ENCODE results near the gene TMEM31.

TMEM31 gene

DNA sequence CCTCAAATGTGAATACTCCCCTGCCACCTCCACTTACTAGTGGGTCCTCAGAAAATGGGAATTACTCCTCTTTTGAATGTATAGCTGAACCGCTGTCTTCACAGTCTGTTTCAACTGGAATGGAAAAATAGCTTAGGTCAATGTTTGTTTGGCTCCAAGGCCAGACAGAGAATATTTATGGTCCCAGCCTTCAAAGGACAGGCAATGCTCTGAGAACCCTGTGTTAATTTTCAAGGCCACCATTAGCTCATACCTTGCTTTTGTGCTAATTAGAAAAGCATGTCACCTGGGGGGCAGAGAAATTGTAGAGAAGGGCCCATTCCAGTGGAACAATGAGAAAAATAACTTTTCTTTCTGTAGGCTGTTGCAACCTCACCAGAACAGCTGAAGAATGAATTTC lies 19.6 kb upstream of the TMEM31 start:
- POLR2A ChIA-PET = no interaction called here
- TF ChIP-seq ZNF223 (tag by site-specific recombination; IDR thresholded peaks at IDR 0.05) = no peak
- no peak for TF ChIP-seq ZFP37 (tag by site-specific recombination; IDR thresholded peaks at IDR 0.05)
- no peak for TF ChIP-seq ZNF266 (tag by site-specific recombination; IDR thresholded peaks at IDR 0.05; ENCODE audit: low read depth)
- no peak for TF ChIP-seq ZNF155 (tag by site-specific recombination; IDR thresholded peaks at IDR 0.05)
- no peak for TF ChIP-seq ZNF514 (tag by site-specific recombination; IDR thresholded peaks at IDR 0.05)
- TF ChIP-seq GLIS2 (tag by site-specific recombination; IDR thresholded peaks at IDR 0.05) = no peak
- TF ChIP-seq, protein P1, sequence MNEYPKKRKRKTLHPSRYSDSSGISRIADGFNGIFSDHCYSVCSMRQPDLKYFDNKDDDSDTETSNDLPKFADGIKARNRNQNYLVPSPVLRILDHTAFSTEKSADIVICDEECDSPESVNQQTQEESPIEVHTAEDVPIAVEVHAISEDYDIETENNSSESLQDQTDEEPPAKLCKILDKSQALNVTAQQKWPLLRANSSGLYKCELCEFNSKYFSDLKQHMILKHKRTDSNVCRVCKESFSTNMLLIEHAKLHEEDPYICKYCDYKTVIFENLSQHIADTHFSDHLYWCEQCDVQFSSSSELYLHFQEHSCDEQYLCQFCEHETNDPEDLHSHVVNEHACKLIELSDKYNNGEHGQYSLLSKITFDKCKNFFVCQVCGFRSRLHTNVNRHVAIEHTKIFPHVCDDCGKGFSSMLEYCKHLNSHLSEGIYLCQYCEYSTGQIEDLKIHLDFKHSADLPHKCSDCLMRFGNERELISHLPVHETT (tag by site-specific recombination; IDR thresholded peaks at IDR 0.05) = no peak
- no peak for TF ChIP-seq ZNF623 (tag by site-specific recombination; IDR thresholded peaks at IDR 0.05)
- no peak for TF ChIP-seq KLF16 (tag by site-specific recombination; IDR thresholded peaks at IDR 0.05)
- no peak for TF ChIP-seq SCRT2 (tag by site-specific recombination; IDR thresholded peaks at IDR 0.05)
- TF ChIP-seq ZNF354C (tag by site-specific recombination; IDR thresholded peaks at IDR 0.05; ENCODE audit: borderline replicate concordance, low read depth) = no peak
- no peak for TF ChIP-seq ZNF624 (tag by site-specific recombination; IDR thresholded peaks at IDR 0.05)
- no peak for TF ChIP-seq ZNF521 (tag by site-specific recombination; IDR thresholded peaks at IDR 0.05)
- TF ChIP-seq ZBTB7A (tag by site-specific recombination; IDR thresholded peaks at IDR 0.05; ENCODE audit: low read depth) = no peak
- TF ChIP-seq GLI4 (tag by site-specific recombination; IDR thresholded peaks at IDR 0.05) = no peak
- TF ChIP-seq, protein P2, sequence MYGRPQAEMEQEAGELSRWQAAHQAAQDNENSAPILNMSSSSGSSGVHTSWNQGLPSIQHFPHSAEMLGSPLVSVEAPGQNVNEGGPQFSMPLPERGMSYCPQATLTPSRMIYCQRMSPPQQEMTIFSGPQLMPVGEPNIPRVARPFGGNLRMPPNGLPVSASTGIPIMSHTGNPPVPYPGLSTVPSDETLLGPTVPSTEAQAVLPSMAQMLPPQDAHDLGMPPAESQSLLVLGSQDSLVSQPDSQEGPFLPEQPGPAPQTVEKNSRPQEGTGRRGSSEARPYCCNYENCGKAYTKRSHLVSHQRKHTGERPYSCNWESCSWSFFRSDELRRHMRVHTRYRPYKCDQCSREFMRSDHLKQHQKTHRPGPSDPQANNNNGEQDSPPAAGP (tag by site-specific recombination; IDR thresholded peaks at IDR 0.05) = no peak
- TF ChIP-seq OSR2 (tag by site-specific recombination; IDR thresholded peaks at IDR 0.05) = no peak
- TF ChIP-seq, protein P3, sequence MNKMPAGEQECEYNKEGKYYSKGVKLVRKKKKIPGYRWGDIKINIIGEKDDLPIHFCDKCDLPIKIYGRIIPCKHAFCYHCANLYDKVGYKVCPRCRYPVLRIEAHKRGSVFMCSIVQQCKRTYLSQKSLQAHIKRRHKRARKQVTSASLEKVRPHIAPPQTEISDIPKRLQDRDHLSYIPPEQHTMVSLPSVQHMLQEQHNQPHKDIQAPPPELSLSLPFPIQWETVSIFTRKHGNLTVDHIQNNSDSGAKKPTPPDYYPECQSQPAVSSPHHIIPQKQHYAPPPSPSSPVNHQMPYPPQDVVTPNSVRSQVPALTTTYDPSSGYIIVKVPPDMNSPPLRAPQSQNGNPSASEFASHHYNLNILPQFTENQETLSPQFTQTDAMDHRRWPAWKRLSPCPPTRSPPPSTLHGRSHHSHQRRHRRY (tag by site-specific recombination; IDR thresholded peaks at IDR 0.05) = no peak
- no peak for TF ChIP-seq ZNF19 (tag by site-specific recombination; IDR thresholded peaks at IDR 0.05; ENCODE audit: low read depth)
- CTCF ChIA-PET = interaction anchor here (0.6 to 2.6 kb wide), 12 partner anchors 12 to 140 kb away, joined by 3 to 12 read pairs (median 4); partner anchors contain the start of gene TMEM31
- H3K36me3 ChIP-seq (ENCODE audit: control insufficient read depth in 2 of 2, insufficient read depth in 1 of 2, low read length in 2 of 2) = peaks cover 0 to 4% of the 10 kb centered on the region in 2 experiments; a peak in 1 of 3 replicates
- no peaks in the 10 kb centered on the region for H3K9me3 ChIP-seq (ENCODE audit: control insufficient read depth, insufficient read depth, low read depth, low read length)
- H3K4me1 ChIP-seq (ENCODE audit: control insufficient read depth, insufficient read depth, low read length) = no peaks in the 10 kb centered on the region
- no peak overlapping the region for H3K27ac ChIP-seq (ENCODE audit: extremely low read depth, low read depth, low read length)
- H3K4me3 ChIP-seq (ENCODE audit: low read depth, low read length) = no peak overlapping the region

DNA sequence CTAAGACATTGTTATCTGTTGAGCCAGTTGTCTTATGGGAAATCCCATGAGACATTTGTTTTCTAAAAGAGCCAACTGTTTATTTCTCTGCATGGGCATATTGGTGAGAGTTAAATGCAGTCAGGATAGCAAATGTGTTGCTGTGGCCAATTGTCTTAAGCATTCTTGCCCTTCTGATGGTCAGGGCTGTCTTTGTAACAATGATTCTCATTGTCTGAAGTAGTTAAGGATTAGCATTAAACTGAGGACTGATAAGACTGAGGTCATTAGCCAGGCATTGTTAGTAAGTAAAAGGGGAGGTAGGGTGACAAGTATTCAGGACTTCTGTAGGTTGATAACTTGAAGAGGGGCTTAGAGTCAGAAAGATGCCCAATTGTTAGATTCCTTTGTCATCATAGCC lies 13.0 kb upstream of the TMEM31 start:
- POLR2A ChIA-PET = interaction anchor here (1.2 kb wide), 1 partner anchor 11 kb away, joined by 3 read pairs; no protein-coding TSS in a partner anchor
- CTCF ChIA-PET = interaction anchor here (1.4 to 1.7 kb wide), 2 partner anchors 8 to 14 kb away, joined by 5 to 8 read pairs; partner anchors contain the start of gene TMEM31
- Histone ChIP-seq H3K4me3 (ENCODE audit: low read depth, low read length) (no peak overlapping the region), H3K36me3 (ENCODE audit: control insufficient read depth in 2 of 2, insufficient read depth in 1 of 2, low read length in 2 of 2) (no peaks in the 10 kb centered on the region), H3K9me3 (ENCODE audit: control insufficient read depth, insufficient read depth, low read depth, low read length) (no peaks in the 10 kb centered on the region), H3K4me1 (ENCODE audit: control insufficient read depth, insufficient read depth, low read length) (no peaks in the 10 kb centered on the region), H3K27ac (ENCODE audit: extremely low read depth, low read depth, low read length) (no peak overlapping the region)
- TF ChIP-seq SP7 (tag by site-specific recombination; IDR thresholded peaks at IDR 0.05) (no peak), ZNF146 (tag by site-specific recombination; IDR thresholded peaks at IDR 0.05) (no peak), ZNF221 (tag by site-specific recombination; IDR thresholded peaks at IDR 0.05; ENCODE audit: borderline replicate concordance) (no peak), ZNF138 (tag by site-specific recombination; IDR thresholded peaks at IDR 0.05; ENCODE audit: borderline replicate concordance) (no peak), ZNF140 (tag by site-specific recombination; IDR thresholded peaks at IDR 0.05) (no peak), ZNF664 (tag by site-specific recombination; IDR thresholded peaks at IDR 0.05) (no peak), MEIS1 (CRISPR knock-in tag; IDR thresholded peaks at IDR 0.05; ENCODE audit: borderline replicate concordance) (no peak), ZNF747 (tag by site-specific recombination; IDR thresholded peaks at IDR 0.05) (no peak)
- TF ChIP-seq, protein P4, sequence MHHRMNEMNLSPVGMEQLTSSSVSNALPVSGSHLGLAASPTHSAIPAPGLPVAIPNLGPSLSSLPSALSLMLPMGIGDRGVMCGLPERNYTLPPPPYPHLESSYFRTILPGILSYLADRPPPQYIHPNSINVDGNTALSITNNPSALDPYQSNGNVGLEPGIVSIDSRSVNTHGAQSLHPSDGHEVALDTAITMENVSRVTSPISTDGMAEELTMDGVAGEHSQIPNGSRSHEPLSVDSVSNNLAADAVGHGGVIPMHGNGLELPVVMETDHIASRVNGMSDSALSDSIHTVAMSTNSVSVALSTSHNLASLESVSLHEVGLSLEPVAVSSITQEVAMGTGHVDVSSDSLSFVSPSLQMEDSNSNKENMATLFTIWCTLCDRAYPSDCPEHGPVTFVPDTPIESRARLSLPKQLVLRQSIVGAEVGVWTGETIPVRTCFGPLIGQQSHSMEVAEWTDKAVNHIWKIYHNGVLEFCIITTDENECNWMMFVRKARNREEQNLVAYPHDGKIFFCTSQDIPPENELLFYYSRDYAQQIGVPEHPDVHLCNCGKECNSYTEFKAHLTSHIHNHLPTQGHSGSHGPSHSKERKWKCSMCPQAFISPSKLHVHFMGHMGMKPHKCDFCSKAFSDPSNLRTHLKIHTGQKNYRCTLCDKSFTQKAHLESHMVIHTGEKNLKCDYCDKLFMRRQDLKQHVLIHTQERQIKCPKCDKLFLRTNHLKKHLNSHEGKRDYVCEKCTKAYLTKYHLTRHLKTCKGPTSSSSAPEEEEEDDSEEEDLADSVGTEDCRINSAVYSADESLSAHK (tag by site-specific recombination; IDR thresholded peaks at IDR 0.05) = no peak

All from HEK293 (cell line).